ENCODE measurements around the gene GAA.

The GAA gene

GRCh38 chr17:80125656-80126448 is 24.5 kb downstream of the GAA start:
- DNase-seq (ENCODE audit: extremely low read depth, low read depth): peak; percentile 37
- TF ChIP-seq, protein P1, sequence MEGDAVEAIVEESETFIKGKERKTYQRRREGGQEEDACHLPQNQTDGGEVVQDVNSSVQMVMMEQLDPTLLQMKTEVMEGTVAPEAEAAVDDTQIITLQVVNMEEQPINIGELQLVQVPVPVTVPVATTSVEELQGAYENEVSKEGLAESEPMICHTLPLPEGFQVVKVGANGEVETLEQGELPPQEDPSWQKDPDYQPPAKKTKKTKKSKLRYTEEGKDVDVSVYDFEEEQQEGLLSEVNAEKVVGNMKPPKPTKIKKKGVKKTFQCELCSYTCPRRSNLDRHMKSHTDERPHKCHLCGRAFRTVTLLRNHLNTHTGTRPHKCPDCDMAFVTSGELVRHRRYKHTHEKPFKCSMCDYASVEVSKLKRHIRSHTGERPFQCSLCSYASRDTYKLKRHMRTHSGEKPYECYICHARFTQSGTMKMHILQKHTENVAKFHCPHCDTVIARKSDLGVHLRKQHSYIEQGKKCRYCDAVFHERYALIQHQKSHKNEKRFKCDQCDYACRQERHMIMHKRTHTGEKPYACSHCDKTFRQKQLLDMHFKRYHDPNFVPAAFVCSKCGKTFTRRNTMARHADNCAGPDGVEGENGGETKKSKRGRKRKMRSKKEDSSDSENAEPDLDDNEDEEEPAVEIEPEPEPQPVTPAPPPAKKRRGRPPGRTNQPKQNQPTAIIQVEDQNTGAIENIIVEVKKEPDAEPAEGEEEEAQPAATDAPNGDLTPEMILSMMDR (IDR thresholded peaks at IDR 0.05; ENCODE audit: low read depth, low read length): no peak

DNA sequence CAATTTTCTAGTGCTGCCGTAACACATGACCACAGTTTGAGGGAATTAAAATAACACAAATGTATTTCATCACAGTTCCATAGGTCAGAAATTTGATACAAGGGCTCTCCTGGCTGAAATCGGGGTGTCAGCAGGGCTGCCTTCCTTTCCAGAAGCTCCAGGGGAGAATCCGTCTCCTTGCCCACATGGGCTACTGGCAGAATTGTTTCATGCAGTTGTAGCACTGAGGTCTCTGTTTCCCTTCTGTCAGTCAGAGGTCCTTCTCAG is 25.0 kb downstream of the GAA start:
- TF ChIP-seq, protein P1 (IDR thresholded peaks at IDR 0.05; ENCODE audit: low read depth, low read length): no peak
- DNase-seq (ENCODE audit: extremely low read depth, low read depth): no peak

DNA sequence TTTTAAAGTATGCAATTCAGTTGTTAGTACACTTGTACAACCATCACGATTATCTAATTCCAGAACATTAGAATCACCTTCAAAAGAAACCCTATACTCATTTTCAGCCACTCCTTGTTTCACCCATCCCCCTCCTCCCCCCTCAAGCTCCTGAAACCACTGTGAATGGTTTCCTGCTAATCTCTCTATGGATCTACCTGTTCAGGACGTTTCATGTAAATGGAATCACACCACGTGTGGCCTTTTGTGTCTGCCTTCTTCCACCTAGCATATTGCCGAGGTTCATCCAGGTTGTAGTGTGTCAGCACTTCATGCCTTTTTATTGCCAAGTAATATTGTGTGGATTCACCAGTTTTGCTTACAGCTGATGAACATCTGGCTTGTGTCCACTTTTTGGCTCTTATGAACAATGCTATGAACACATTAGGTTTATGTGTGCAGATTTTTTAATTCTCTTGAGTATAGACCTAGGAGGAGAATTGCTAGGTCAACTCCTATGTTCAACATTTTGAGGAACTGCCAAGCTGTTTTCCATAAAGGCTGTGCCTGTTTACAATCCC is 27.7 kb downstream of the GAA start:
- TF ChIP-seq, protein P1 (IDR thresholded peaks at IDR 0.05; ENCODE audit: low read depth, low read length): no peak
- no peak for DNase-seq (ENCODE audit: extremely low read depth, low read depth)

DNA sequence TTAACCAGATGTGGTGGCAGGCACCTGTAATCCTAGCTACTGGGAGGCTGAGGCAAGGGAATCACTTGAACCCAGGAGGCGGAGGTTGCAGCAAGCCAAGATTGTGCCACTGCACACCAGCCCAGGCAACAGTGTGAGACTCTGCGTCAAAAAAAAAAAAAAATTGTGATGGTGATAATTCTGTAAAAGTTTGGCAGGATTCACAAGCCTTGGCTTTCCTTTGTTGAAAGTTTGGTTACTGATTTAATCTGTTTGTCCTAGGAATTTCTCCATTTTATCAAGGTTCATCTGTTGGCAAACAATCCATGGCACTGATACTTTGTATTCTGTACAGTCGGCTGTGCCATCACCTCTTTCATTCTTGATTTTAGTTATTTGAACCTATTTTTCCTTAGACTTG is 29.6 kb downstream of the GAA start:
- no peak for DNase-seq (ENCODE audit: extremely low read depth, low read depth)

GRCh38 chr17:80132906-80133625 is 31.7 kb downstream of the GAA start:
- DNase-seq (ENCODE audit: extremely low read depth, low read depth): no peak

More for the DNA sequence above, 29.6 kb downstream of the GAA start:
- TF ChIP-seq, protein P1 (IDR thresholded peaks at IDR 0.05; ENCODE audit: low read depth, low read length): no peak

GRCh38 chr17:80133626-80133970 is 32.2 kb downstream of the GAA start:
- no peak for DNase-seq (ENCODE audit: extremely low read depth, low read depth)
- TF ChIP-seq, protein P1 (IDR thresholded peaks at IDR 0.05; ENCODE audit: low read depth, low read length): no peak

More at GRCh38 chr17:80132906-80133625, 31.7 kb downstream of the GAA start:
- TF ChIP-seq, protein P1 (IDR thresholded peaks at IDR 0.05; ENCODE audit: low read depth, low read length): no peak

GRCh38 chr17:80137131-80137530 is 35.8 kb downstream of the GAA start:
- TF ChIP-seq, protein P1 (IDR thresholded peaks at IDR 0.05; ENCODE audit: low read depth, low read length): no peak
- DNase-seq (ENCODE audit: extremely low read depth, low read depth): no peak

Measured in AG09319 (cell line).